Gastrocnemius medialis (tissue), 4 donors: Measurements from ENCODE around the gene EIF4E3. TPM values are rescaled to one million over a fixed set of nuclear protein-coding genes. Genes with fewer than 3 reads are reported as not detected.

Experiments used
- ATAC-seq, 2 donors: fragments of 150-250 bp; one replicate each; pipeline ENCODE4 v1.9.1; 2016
- DNase-seq, 2 donors: peaks; one replicate each; pipeline ENCODE4 v3.0.0-alpha.2; 2019
- H3K27ac ChIP-seq, 4 donors: fragments of 200-600 bp; sonication (generic); 1 replicate in 1 of 4; 2 replicates in 3 of 4; pipeline ENCODE4 v1.5.1; 2016 to 2018; ENCODE audit warnings: mild to moderate bottlenecking in 2 of 4, moderate library complexity in 1 of 4
- H3K27me3 ChIP-seq, 3 donors: fragments of 200-600 bp; sonication (generic) in 2 of 3; 1 replicate in 1 of 3; 2 replicates in 2 of 3; pipeline versions ENCODE4 v1.5.1 to v1.6.0; 2016 to 2019; ENCODE audit warnings: mild to moderate bottlenecking in 1 of 3, moderate library complexity in 1 of 3
- H3K36me3 ChIP-seq, 2 donors: fragments of 200-600 bp; sonication (generic) in 1 of 2; one replicate each; pipeline ENCODE4 v1.5.1; 2017 to 2018
- H3K4me1 ChIP-seq, 2 donors: fragments of 200-600 bp; sonication (generic) in 1 of 2; one replicate each; pipeline ENCODE4 v1.5.1; 2016 to 2017; ENCODE audit warnings: mild to moderate bottlenecking in 2 of 2
- H3K4me3 ChIP-seq, 4 donors: fragments of 200-600 bp; sonication (generic) in 3 of 4; 1 replicate in 1 of 4; 2 replicates in 3 of 4; pipeline ENCODE4 v1.5.1; 2016 to 2019; ENCODE audit warnings: mild to moderate bottlenecking in 2 of 4
- H3K9me3 ChIP-seq, 3 donors: fragments of 200-600 bp; sonication (generic) in 2 of 3; 1 replicate in 1 of 3; 2 replicates in 2 of 3; pipeline ENCODE4 v1.5.1; 2016 to 2019
- POLR2A ChIP-seq, 2 donors: fragments of 450-650 bp; IDR thresholded peaks; one replicate each; pipeline ENCODE4 v1.6.1; 2017; ENCODE audit warnings: antibody characterized with exemption in 2 of 2, mild to moderate bottlenecking in 2 of 2, moderate library complexity in 2 of 2
- in situ Hi-C, 4 donors: fragments of 200-750 bp; cut with MboI; loops; one replicate each; pipeline versions ENCODE4 v1.15.0 to v1.8.0; 2017; ENCODE audit warnings: low sequenced_read_pairs in 4 of 4
- intact Hi-C: fragments of 100-400 bp; cut with DNase I; formaldehyde crosslinking; loops from one replicate; pipeline ENCODE4 v1.15.1; 2023; ENCODE audit warnings: low total_unique reads
- total RNA-seq, 4 donors: library from RNA; depleted of rRNA; stranded (reverse); fragments of >200 nt; gene quantifications; one replicate each; pipeline versions ENCODE4 v1.1.0 to v1.2.3, GENCODE V29; 2016
- TF ChIP-seq, protein P1 (sequence below), 5 experiments: fragments of 450-650 bp in 3 of 5; fragments of 200-600 bp in 2 of 5; sonication (generic) in 2 of 5; IDR thresholded peaks in 4 of 5; conservative IDR thresholded peaks in 1 of 5; 1 replicate in 4 of 5; 2 replicates in 1 of 5; pipeline ENCODE4 v1.5.1; 2016 to 2019; ENCODE audit warnings: antibody characterized with exemption in 5 of 5, mild to moderate bottlenecking in 3 of 5, moderate library complexity in 3 of 5

EIF4E3 gene
- total RNA-seq, 4 donors from 2014 or later, result 25.0 to 51.0 (median 42.8) TPM

- Histone ChIP-seq H3K27ac (no peak overlapping the region), H3K27me3 (no peaks in the 10 kb centered on the region), H3K4me3 (no peak overlapping the region), H3K36me3 (peaks cover 0 to 13% of the 10 kb centered on the region in 2 donors), H3K9me3 (no peaks in the 10 kb centered on the region), H3K4me1 (peaks cover 0 to 5% of the 10 kb centered on the region in 2 donors)
- ATAC-seq (no peak), DNase-seq (no peak)
- TF ChIP-seq POLR2A (IDR thresholded peaks at IDR 0.05), result no peak
- TF ChIP-seq, protein P1, sequence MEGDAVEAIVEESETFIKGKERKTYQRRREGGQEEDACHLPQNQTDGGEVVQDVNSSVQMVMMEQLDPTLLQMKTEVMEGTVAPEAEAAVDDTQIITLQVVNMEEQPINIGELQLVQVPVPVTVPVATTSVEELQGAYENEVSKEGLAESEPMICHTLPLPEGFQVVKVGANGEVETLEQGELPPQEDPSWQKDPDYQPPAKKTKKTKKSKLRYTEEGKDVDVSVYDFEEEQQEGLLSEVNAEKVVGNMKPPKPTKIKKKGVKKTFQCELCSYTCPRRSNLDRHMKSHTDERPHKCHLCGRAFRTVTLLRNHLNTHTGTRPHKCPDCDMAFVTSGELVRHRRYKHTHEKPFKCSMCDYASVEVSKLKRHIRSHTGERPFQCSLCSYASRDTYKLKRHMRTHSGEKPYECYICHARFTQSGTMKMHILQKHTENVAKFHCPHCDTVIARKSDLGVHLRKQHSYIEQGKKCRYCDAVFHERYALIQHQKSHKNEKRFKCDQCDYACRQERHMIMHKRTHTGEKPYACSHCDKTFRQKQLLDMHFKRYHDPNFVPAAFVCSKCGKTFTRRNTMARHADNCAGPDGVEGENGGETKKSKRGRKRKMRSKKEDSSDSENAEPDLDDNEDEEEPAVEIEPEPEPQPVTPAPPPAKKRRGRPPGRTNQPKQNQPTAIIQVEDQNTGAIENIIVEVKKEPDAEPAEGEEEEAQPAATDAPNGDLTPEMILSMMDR (IDR thresholded peaks at IDR 0.05 in 4 of 5, conservative IDR thresholded peaks at IDR 0.05 in 1 of 5), result no peak
- in situ Hi-C loops, result no loop called here
- intact Hi-C loops, result no loop called here
These were observed 41.0 kb downstream of the EIF4E3 start for GRCh38 chr3:71684046-71684756.

- peak; percentile 54 to 68 for ATAC-seq
- in situ Hi-C loops (no loop called here), intact Hi-C loops (no loop called here)
- H3K4me1 ChIP-seq, result peaks cover 0 to 5% of the 10 kb centered on the region in 2 donors
- H3K36me3 ChIP-seq, result no peaks in the 10 kb centered on the region
- DNase-seq, result peak in 1 of 2 donors; percentile 37
- peak overlapping the region in 2 of 4 donors; percentile 21 to 27 for H3K27ac ChIP-seq
- no peak for TF ChIP-seq POLR2A (IDR thresholded peaks at IDR 0.05)
- TF ChIP-seq, protein P1 (IDR thresholded peaks at IDR 0.05 in 4 of 5, conservative IDR thresholded peaks at IDR 0.05 in 1 of 5), result peak; percentile 5 to 47 (median 33)
- no peak overlapping the region for H3K4me3 ChIP-seq
- no peaks in the 10 kb centered on the region for H3K9me3 ChIP-seq
- no peaks in the 10 kb centered on the region for H3K27me3 ChIP-seq
These were observed 44.0 kb downstream of the EIF4E3 start for GRCh38 chr3:71681224-71681668.

DNA sequence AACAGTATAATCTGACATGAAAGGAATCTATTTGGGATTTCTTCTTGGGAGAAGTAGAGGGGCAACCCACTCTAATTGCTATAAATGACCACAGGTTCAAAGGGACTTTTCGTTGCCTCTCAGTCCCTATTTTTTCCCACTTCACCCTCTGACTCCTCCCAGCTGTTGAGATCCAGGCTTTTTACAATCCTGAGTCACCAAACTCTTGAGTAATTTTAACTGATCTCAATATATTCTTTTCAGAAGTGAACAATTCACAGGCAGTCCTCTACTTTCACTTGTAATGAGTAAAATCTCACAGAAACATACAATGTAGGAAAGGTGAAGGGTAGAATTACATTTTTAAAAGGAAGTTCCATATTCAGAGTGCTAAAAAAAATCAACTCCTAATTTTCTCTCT, 44.6 kb downstream of the EIF4E3 start:
- no peaks in the 10 kb centered on the region for H3K9me3 ChIP-seq
- TF ChIP-seq, protein P1 (IDR thresholded peaks at IDR 0.05 in 4 of 5, conservative IDR thresholded peaks at IDR 0.05 in 1 of 5), result no peak
- TF ChIP-seq POLR2A (IDR thresholded peaks at IDR 0.05), result no peak
- H3K4me3 ChIP-seq, result no peak overlapping the region
- H3K4me1 ChIP-seq, result peaks cover 0 to 5% of the 10 kb centered on the region in 2 donors
- DNase-seq (no peak), ATAC-seq (peak in 1 of 2 donors; percentile 37)
- no peaks in the 10 kb centered on the region for H3K27me3 ChIP-seq
- H3K36me3 ChIP-seq, result no peaks in the 10 kb centered on the region
- intact Hi-C loops (no loop called here), in situ Hi-C loops (no loop called here)
- peak overlapping the region in 3 of 4 donors; percentile 21 to 42 (median 27) for H3K27ac ChIP-seq

DNA sequence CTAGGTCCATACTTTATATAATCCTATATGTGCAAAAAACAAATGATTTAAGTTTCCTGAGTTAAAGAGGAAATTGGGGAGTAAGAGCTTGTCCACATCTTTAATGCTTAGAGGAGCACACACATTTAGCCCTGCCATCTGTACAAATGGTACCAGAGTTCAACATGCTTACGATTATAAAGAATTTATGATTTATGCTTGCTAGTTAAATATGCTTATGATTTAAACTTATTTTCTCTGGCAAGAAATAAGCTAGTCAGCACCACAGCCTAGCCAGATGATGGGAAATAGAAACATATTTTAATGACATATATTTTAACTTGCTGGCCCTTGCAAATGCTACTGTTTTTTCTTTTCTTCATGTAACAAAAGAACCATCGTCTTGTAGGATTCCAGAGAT, 48.3 kb downstream of the EIF4E3 start:
- no peaks in the 10 kb centered on the region for H3K36me3 ChIP-seq
- no peak overlapping the region for H3K27ac ChIP-seq
- H3K27me3 ChIP-seq, result no peaks in the 10 kb centered on the region
- no peak overlapping the region for H3K4me3 ChIP-seq
- H3K4me1 ChIP-seq, result peaks cover 0 to 5% of the 10 kb centered on the region in 2 donors
- intact Hi-C loops (no loop called here), in situ Hi-C loops (no loop called here)
- no peak for DNase-seq
- H3K9me3 ChIP-seq, result no peaks in the 10 kb centered on the region
- no peak for ATAC-seq
- TF ChIP-seq POLR2A (IDR thresholded peaks at IDR 0.05), result no peak
- TF ChIP-seq, protein P1 (IDR thresholded peaks at IDR 0.05 in 4 of 5, conservative IDR thresholded peaks at IDR 0.05 in 1 of 5), result no peak
